ENCODE data around the gene PLEKHF1. TPM values are rescaled to one million over a fixed set of nuclear protein-coding genes. Genes with fewer than 3 reads are reported as not detected.

Gene PLEKHF1
- total and polyA plus RNA-seq, 2 of the 13 experiments (the other 11 are each of a cell fraction or from before 2014, with no cell fraction given), result 2.9 to 3.8 TPM

DNA sequence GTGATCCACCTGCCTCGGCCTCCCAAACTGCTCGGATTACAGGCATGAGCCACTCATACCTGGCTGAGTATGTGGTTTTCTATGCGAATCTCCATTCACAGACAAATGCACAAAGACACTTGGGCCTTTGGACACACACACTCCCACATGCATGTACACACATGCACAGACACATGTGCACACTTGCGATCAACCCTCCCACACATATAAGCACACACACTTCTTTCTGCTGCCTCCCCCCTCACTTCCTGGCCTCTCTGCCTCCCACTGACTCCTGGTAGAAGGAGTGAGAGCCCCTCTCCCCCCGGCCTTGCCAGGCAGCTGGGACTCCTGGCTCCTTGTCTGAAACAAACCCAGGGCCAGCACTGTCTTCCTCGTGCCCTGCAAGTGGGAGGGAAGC is 29.3 kb upstream of the PLEKHF1 start:
- Histone ChIP-seq H3K4me3 (replicated peaks in 1 of 3; ENCODE audit: insufficient read depth in 1 of 3, low read depth in 2 of 3, low read length in 3 of 3) (no peak overlapping the region), H3K9me3 (ENCODE audit: low read length) (no peaks in the 10 kb centered on the region), H3K79me2 (ENCODE audit: insufficient read depth, low read length) (no peaks in the 10 kb centered on the region), H3K36me3 (replicated peaks in 1 of 2; ENCODE audit: control insufficient read depth in 1 of 2, insufficient read depth in 2 of 2, low read length in 2 of 2) (no peaks in the 10 kb centered on the region), H2AFZ (ENCODE audit: low read length) (no peak overlapping the region), H3K27ac (ENCODE audit: extremely low read length, insufficient read depth, low read length) (no peak overlapping the region), H3K27me3 (ENCODE audit: control insufficient read depth in 1 of 2, insufficient read depth in 2 of 2, low read length in 2 of 2) (peaks cover 1 to 9% of the 10 kb centered on the region in 2 experiments; a peak in 3 of 5 replicates), H3K4me2 (ENCODE audit: low read depth, low read length) (no peak overlapping the region), H3K4me1 (ENCODE audit: insufficient read depth, low read length) (no peaks in the 10 kb centered on the region), H3K9ac (ENCODE audit: insufficient read depth, low read depth, low read length) (no peak overlapping the region), H4K20me1 (ENCODE audit: insufficient read depth, low read length) (no peaks in the 10 kb centered on the region)
- ATAC-seq (no peak), DNase-seq (ENCODE audit: low spot score) (no peak), FAIRE-seq (no peak)
- no TSS peak for BruUV-seq (replicated peaks)
- intact Hi-C loops (cut with micrococcal nuclease; ENCODE audit: unreplicated experiment) (no loop called here), in situ Hi-C loops (cut with HindIII; ENCODE audit: extremely low pct_ligation_motif_present, low pct_unique_long_range_greater_than_20kb) (no loop called here)
- CTCF ChIA-PET (ENCODE audit: low intra/inter-chr PET ratio, low total read pairs), result no interaction called here
- WGBS (ENCODE audit: low lambda C conversion rate), result 25% methylated on average over 6 of the region's 6 CpGs
- POLR2A ChIA-PET, result no interaction called here
- no peak for TF ChIP-seq ESRRA (CRISPR knock-in tag; IDR thresholded peaks at IDR 0.05; ENCODE audit: low read depth)
- TF ChIP-seq, protein P1, sequence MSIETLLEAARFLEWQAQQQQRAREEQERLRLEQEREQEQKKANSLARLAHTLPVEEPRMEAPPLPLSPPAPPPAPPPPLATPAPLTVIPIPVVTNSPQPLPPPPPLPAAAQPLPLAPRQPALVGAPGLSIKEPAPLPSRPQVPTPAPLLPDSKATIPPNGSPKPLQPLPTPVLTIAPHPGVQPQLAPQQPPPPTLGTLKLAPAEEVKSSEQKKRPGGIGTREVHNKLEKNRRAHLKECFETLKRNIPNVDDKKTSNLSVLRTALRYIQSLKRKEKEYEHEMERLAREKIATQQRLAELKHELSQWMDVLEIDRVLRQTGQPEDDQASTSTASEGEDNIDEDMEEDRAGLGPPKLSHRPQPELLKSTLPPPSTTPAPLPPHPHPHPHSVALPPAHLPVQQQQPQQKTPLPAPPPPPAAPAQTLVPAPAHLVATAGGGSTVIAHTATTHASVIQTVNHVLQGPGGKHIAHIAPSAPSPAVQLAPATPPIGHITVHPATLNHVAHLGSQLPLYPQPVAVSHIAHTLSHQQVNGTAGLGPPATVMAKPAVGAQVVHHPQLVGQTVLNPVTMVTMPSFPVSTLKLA (IDR thresholded peaks at IDR 0.05), result 0 out of 2 replicates have a peak, but pooled peaks have one; percentile 25

DNA sequence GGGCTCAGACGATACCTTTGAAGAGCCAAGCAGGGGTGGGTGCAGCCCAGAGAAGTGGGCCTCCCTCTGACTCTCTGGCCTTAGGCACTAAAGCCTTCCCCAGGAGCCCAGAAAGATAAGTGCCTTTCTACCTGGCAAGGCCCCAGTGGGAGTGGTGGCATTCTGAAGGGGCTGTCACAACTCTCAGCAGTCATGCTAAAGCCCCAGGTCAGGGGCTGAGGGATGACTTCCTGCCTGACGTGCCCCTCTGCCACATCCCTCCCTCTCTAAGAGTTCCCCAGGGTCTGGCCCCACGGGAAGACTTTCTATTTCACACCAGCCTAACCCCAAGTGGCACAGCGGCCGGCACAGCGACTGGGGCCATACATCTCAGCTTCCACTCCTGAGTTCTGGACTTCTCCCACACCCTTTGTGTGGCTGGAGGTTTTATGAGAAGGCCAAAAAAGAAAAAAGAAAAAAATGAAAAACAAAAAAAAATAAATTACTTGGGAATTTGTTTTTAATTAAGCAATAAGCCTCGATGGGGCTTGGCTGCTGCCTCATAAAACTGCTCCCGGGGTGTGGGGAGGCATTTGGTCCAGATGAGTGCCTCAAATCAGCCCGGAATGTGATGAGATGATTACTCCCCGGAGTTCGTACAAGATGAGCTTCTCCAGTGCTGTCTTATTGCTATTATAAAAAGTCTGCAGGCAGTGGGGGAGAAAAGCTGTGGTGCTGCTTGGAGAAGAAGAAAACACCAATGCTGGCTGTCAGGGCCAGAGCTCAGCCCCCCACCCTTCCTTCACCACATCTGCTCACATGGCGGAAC is 28.5 kb upstream of the PLEKHF1 start:
- DNase-seq (ENCODE audit: low spot score), result no peak
- Histone ChIP-seq H3K9me3 (ENCODE audit: low read length) (no peaks in the 10 kb centered on the region), H2AFZ (ENCODE audit: low read length) (no peak overlapping the region), H3K4me1 (ENCODE audit: insufficient read depth, low read length) (no peaks in the 10 kb centered on the region), H3K9ac (ENCODE audit: insufficient read depth, low read depth, low read length) (no peak overlapping the region), H4K20me1 (ENCODE audit: insufficient read depth, low read length) (no peaks in the 10 kb centered on the region), H3K36me3 (replicated peaks in 1 of 2; ENCODE audit: control insufficient read depth in 1 of 2, insufficient read depth in 2 of 2, low read length in 2 of 2) (no peaks in the 10 kb centered on the region), H3K4me3 (replicated peaks in 1 of 3; ENCODE audit: insufficient read depth in 1 of 3, low read depth in 2 of 3, low read length in 3 of 3) (no peak overlapping the region), H3K27ac (ENCODE audit: extremely low read length, insufficient read depth, low read length) (no peak overlapping the region), H3K79me2 (ENCODE audit: insufficient read depth, low read length) (no peaks in the 10 kb centered on the region), H3K27me3 (ENCODE audit: control insufficient read depth in 1 of 2, insufficient read depth in 2 of 2, low read length in 2 of 2) (peaks cover 1 to 9% of the 10 kb centered on the region in 2 experiments; a peak in 3 of 5 replicates), H3K4me2 (ENCODE audit: low read depth, low read length) (no peak overlapping the region)
- 23% methylated on average over 11 of the region's 12 CpGs for WGBS (ENCODE audit: low lambda C conversion rate)
- BruUV-seq (replicated peaks), result no TSS peak
- in situ Hi-C loops (cut with HindIII; ENCODE audit: extremely low pct_ligation_motif_present, low pct_unique_long_range_greater_than_20kb), result no loop called here
- ChIA-PET CTCF (ENCODE audit: low intra/inter-chr PET ratio, low total read pairs) (no interaction called here), POLR2A (no interaction called here)
- FAIRE-seq, result no peak
- TF ChIP-seq, protein P2, sequence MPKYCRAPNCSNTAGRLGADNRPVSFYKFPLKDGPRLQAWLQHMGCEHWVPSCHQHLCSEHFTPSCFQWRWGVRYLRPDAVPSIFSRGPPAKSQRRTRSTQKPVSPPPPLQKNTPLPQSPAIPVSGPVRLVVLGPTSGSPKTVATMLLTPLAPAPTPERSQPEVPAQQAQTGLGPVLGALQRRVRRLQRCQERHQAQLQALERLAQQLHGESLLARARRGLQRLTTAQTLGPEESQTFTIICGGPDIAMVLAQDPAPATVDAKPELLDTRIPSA (CRISPR knock-in tag; IDR thresholded peaks at IDR 0.05; ENCODE audit: borderline replicate concordance), result no peak
- TF ChIP-seq THYN1 (CRISPR knock-in tag; IDR thresholded peaks at IDR 0.05; ENCODE audit: borderline replicate concordance, low read depth), result no peak
- TF ChIP-seq, protein P3, sequence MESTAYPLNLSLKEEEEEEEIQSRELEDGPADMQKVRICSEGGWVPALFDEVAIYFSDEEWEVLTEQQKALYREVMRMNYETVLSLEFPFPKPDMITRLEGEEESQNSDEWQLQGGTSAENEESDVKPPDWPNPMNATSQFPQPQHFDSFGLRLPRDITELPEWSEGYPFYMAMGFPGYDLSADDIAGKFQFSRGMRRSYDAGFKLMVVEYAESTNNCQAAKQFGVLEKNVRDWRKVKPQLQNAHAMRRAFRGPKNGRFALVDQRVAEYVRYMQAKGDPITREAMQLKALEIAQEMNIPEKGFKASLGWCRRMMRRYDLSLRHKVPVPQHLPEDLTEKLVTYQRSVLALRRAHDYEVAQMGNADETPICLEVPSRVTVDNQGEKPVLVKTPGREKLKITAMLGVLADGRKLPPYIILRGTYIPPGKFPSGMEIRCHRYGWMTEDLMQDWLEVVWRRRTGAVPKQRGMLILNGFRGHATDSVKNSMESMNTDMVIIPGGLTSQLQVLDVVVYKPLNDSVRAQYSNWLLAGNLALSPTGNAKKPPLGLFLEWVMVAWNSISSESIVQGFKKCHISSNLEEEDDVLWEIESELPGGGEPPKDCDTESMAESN (CRISPR knock-in tag; conservative IDR thresholded peaks at IDR 0.05), result no peak
- no peak for TF ChIP-seq CCAR2 (optimal IDR thresholded peaks at IDR 0.05; ENCODE audit: low read depth, low read length)
- no peak for TF ChIP-seq HNRNPK (IDR thresholded peaks at IDR 0.05; ENCODE audit: low read depth, low read length, poor library complexity, severe bottlenecking)
- intact Hi-C loops (cut with micrococcal nuclease; ENCODE audit: unreplicated experiment), result no loop called here
- ATAC-seq, result no peak
